22Rv1 (cell line): Measurements from ENCODE around the gene CNNM2.
"Not testable (repeated sequence)": the region's sequence is repeated elsewhere in the genome, so short reads cannot be mapped to it uniquely, and the experiment has no call there.

ENCODE experiments used
- H3K27ac ChIP-seq: fragments of 450-650 bp; 2 replicates; pipeline ENCODE4 v1.5.1; 2017
- CTCF ChIP-seq: fragments of 450-650 bp; IDR thresholded peaks from 2 replicates; pipeline ENCODE4 v1.5.1; 2017; ENCODE audit warnings: mild to moderate bottlenecking
- ZFX ChIP-seq: fragments of 450-650 bp; IDR thresholded peaks from 2 replicates; pipeline ENCODE4 v1.6.1; 2017; ENCODE audit warnings: antibody characterized with exemption, borderline replicate concordance

The CNNM2 gene

GRCh38 chr10:103127241-103127640, 209.1 kb downstream of the CNNM2 start:
- TF ChIP-seq CTCF (no peak), ZFX (no peak)
- no peak overlapping the region for H3K27ac ChIP-seq

- H3K27ac ChIP-seq: not testable (repeated sequence)
Observed at GRCh38 chr10:103130180-103130579, 212.1 kb downstream of the CNNM2 start.

GRCh38 chr10:103130910-103131309, 212.8 kb downstream of the CNNM2 start:
- H3K27ac ChIP-seq: no peak overlapping the region
- no peak for TF ChIP-seq ZFX
- TF ChIP-seq CTCF: no peak

GRCh38 chr10:103135168-103135567, 217.1 kb downstream of the CNNM2 start:
- not testable (repeated sequence) for H3K27ac ChIP-seq

GRCh38 chr10:103139803-103140202, 221.7 kb downstream of the CNNM2 start:
- H3K27ac ChIP-seq: no peak overlapping the region
- TF ChIP-seq CTCF (no peak), ZFX (no peak)
